ENCODE measurements around the gene C1QTNF12.
"Not testable (repeated sequence)": the region's sequence is repeated elsewhere in the genome, so short reads cannot be mapped to it uniquely, and the experiment has no call there.

The C1QTNF12 gene

DNA sequence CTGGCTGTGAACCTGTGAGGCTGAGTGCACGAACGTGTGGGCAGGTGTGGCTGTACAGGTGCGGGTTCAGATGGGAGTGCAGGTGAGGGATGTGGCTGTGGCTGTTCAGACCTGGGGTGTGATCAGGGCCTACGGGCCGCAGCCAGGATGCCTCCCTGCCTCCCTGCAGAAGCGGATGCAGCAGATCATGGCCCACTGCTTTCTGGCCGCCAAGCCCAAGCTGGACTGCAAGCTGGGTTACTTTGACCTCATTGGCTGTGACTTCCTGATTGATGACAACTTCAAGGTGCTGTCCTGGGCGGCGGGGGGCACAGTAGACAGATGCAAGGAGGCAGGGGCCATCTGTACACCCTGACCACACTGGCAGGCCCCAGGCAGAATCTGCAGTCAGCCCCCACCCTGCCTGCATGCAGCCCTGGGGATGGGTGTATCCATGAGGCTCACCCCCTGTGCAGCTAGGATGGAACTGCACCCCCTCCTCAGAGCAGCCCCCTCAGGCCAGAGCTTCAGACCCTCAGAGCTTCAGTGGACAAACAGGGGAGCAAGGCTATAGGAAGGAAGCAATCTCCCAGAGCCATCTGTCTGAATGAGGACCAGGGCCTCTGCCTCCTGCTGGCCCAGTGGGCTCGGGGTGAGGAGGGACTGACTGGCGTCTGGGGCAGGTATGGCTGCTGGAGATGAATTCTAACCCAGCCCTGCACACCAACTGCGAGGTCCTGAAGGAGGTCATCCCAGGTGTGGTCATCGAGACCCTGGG lies 49.9 kb downstream of the C1QTNF12 start:
- DNase-seq = no peak

DNA sequence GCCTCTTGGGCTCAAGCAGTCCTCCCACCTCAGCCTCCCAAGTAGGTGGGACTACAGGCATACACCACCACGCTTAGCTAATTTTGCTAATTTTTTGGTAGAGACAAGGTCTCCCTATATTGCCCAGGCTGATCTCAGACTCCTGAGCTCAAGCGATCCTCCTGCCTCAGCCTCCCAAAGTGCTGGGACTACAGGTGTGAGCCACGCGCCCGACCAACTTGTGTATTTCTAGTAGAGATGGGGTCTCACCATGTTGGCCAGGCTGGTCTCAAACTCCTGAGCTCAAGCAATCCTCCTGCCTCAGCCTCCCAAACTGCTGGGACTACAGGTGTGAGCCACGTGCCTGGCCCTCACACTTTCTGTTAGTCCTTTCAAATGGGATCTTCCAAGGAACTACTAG lies 50.8 kb downstream of the C1QTNF12 start:
- DNase-seq = not testable (repeated sequence)

DNA sequence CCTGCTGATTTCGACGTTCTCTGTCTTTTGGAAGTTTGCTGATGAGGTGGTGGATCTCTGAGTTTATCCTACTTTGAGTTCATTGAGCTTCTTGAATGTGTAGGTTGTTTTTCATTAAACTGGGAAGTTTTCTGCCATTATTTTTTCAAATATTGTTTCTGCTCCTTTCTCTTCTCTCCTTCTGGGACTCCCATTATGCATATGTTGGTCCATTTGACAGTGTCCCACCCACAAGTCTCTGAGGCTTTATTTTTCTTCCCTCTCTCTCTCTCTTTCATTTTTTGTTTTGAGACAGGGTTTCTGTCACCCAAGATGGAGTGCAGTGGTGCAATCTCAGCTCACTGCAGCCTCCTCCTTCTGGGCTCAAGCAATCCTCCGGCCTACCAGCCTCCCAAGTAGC lies 51.8 kb downstream of the C1QTNF12 start:
- DNase-seq = no peak
